IPS DF 4.7 (cell line): ENCODE data around the gene KCNQ1.
"Not testable (repeated sequence)": the region's sequence is repeated elsewhere in the genome, so short reads cannot be mapped to it uniquely, and the experiment has no call there.

Source experiments
- DNase-seq: peaks from one replicate; pipeline ENCODE4 v3.0.0-alpha.2; 2013; ENCODE audit warnings: low spot score; ENCODE audit errors: extremely low read depth

Gene KCNQ1

DNA sequence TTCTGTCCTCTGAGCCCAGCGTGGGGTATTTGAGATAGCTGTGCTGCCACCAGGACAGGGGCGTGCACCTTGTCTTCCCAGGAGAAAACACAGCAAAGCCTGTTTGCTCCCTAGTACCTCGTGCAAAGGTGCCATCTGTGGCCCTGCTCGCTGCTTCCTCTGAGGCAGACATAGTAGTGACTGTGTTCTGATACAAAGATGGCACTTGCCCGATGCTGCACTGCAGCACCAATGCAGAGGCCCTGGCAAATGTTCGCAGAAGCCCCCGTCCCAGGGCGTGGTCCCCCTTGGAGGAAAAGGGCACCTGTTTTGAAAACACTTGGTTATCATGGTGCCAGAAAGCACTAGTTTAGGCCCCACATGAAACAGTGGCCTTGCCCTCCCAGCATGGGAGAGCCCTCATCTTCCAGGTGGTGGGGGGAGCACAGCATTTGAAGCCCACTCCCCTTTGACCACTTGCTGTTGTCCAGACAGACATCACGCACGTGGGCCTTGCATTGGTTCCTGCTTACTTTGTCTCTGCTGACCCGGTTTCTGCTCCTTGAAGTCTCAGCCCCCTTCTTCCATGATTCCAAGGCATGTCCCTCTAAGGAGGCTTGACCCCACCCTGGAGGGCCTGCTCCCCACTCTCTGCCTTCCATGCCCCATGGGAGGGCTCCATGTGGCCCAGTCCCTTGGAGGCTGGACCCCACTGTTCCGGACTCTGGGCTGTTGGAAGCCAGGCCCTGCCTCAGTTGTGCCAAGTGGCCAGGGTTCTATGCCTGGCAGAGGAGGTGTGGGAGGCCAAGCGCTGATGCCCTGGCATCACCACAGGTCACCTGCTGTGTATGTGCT lies 145.5 kb downstream of the KCNQ1 start:
- no peak for DNase-seq

- no peak for DNase-seq
These were observed 146.4 kb downstream of the KCNQ1 start for GRCh38 chr11:2590965-2591754.

GRCh38 chr11:2591805-2592204 lies 147.0 kb downstream of the KCNQ1 start:
- DNase-seq, result no peak

GRCh38 chr11:2592559-2593392 lies 148.0 kb downstream of the KCNQ1 start:
- no peak for DNase-seq

DNA sequence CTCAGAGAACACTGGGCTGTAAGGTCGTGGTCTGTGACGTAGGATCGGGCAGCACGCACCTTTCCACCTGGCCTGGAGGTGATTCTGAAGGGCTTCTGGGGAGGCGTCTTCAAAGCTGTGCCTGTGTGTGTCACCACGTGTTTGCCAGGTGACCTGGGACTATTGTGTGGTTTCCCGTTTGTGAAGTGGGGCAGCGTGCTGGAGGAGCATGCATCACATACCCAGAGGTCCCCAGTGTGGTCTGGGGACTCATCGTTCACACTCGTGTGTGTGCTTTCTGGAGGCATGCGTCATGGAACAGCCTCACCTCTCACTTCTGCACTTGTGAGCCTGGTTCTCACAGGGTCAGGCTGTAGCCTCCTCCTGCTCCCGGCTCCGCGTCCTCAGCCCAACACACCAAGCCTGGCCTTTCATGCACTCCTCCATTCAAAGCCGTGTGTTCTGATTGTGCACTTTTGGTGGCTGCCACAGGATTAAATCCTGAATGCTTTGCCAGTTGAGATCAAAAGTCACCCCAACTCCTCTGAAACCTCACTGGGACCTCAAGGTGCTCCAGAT lies 148.7 kb downstream of the KCNQ1 start:
- no peak for DNase-seq

- no peak for DNase-seq
These were observed 149.5 kb downstream of the KCNQ1 start for GRCh38 chr11:2594267-2594666.

GRCh38 chr11:2595204-2595603 lies 150.4 kb downstream of the KCNQ1 start:
- no peak for DNase-seq

GRCh38 chr11:2599561-2600189 lies 154.9 kb downstream of the KCNQ1 start:
- no peak for DNase-seq

GRCh38 chr11:2609345-2609744 lies 164.5 kb downstream of the KCNQ1 start:
- DNase-seq, result no peak

GRCh38 chr11:2612884-2613571 lies 168.2 kb downstream of the KCNQ1 start:
- DNase-seq, result no peak

- DNase-seq, result no peak
These were observed 177.1 kb downstream of the KCNQ1 start for GRCh38 chr11:2621894-2622293.

- no peak for DNase-seq
These were observed 180.4 kb downstream of the KCNQ1 start for GRCh38 chr11:2625183-2625582.

GRCh38 chr11:2630679-2631078 lies 185.9 kb downstream of the KCNQ1 start:
- no peak for DNase-seq

- DNase-seq, result no peak
These were observed 186.4 kb downstream of the KCNQ1 start for GRCh38 chr11:2631161-2631560.

GRCh38 chr11:2639763-2640162 lies 195.0 kb downstream of the KCNQ1 start:
- DNase-seq, result not testable (repeated sequence)

DNA sequence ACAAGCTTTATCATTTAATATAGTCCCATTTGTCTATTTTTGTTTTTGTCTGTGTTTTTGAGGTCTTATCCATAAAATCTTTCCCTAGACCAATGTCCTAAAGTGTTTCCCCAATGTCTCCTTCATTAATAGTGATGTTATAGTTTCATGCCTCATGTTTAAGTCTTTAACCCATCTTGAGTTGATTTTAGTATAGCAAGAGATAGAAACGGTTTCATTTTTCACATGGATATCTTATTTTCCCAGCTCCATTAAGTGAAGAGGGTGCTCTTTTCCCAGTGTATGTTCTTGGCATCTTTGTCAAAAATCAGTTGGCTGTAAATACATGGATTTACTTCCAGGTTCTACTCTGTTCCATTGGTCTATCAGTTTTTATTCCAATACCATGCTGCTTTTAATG lies 196.8 kb downstream of the KCNQ1 start:
- no peak for DNase-seq

DNA sequence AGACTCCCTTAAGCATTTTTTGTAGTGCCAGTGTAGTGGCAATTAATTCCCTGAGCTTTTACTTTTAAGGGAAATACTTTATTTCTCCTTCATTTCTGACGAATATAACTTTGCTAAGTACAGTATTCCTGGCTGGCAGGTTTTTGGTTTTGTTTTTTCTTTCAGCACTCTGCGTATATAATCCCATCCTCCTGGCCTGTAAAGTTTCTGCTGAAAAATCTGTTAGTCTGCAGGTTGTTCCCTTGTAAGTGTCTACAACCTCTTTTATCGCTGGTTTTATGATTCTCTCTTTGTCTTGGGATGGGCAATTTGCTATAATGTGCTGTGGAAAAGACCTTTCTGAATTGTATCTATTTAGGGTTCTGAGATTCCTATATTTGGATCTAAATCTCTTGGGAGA lies 198.9 kb downstream of the KCNQ1 start:
- DNase-seq, result no peak

GRCh38 chr11:2644844-2645778 lies 200.3 kb downstream of the KCNQ1 start:
- DNase-seq, result no peak

DNA sequence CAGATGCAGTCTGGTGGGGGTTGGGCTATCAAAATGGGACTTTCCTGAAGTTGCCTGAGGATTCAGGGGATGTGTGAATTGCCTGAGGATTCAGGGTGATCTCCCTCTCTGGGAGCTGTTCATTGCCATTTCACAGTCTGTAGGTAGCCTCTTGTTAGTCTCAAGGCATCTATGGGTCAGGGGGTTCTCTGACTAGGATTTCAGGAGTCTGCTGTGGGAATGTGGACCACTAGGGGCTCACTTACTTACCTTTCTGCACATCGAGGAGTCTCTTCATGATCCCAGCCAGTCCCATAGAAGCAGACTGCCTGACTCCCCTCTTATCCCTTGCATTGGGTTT lies 200.9 kb downstream of the KCNQ1 start:
- no peak for DNase-seq
